ENCODE results near the gene CSNK2B.

The CSNK2B gene

DNA sequence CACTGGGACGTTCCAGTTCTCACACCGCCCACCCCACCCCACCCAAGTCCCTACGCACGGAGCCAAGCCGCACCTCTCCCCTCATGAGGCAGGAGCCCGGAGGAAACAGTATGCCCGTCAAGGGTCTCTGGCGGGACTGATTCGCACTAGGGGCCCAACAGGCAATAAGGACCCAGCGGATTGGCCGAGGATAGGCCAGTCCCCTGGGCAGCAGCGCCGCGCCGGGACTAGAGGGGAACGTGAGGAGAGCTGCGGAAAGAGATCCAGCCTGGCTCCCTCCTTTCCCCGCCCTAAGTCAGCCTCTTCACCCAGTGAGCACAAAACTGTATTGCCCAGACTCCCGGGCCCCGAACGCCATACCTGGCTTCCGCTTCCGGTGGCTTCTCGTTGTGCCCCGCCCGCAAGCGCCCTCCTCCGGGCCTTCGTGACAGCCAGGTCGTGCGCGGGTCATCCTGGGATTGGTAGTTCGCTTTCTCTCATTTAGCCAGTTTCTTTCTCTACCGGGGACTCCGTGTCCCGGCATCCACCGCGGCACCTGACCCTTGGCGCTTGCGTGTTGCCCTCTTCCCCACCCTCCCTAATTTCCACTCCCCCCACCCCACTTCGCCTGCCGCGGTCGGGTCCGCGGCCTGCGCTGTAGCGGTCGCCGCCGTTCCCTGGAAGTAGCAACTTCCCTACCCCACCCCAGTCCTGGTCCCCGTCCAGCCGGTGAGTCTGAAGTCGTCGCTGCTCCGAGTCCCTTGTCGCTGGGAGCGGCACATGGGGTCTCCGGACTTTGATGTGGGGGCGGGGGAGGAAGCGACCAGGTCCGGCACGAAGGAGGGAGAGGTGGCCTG, at the start of gene CSNK2B (continued):
- TF ChIP-seq ZNF112 (tag by site-specific recombination; IDR thresholded peaks at IDR 0.05) (no peak), ZFP3 (tag by site-specific recombination; IDR thresholded peaks at IDR 0.05; ENCODE audit: low read depth) (no peak), PRDM10 (tag by site-specific recombination; IDR thresholded peaks at IDR 0.05) (no peak), ZNF394 (tag by site-specific recombination; IDR thresholded peaks at IDR 0.05; ENCODE audit: borderline replicate concordance) (no peak), ZNF544 (tag by site-specific recombination; IDR thresholded peaks at IDR 0.05) (no peak), ZNF148 (tag by site-specific recombination; IDR thresholded peaks at IDR 0.05; ENCODE audit: borderline replicate concordance) (no peak), ZNF175 (tag by site-specific recombination; IDR thresholded peaks at IDR 0.05) (no peak), ZNF776 (tag by site-specific recombination; IDR thresholded peaks at IDR 0.05; ENCODE audit: borderline replicate concordance) (no peak), MZF1 (tag by site-specific recombination; IDR thresholded peaks at IDR 0.05; ENCODE audit: borderline replicate concordance) (no peak), ZNF707 (tag by site-specific recombination; IDR thresholded peaks at IDR 0.05) (no peak), ZBTB11 (tag by site-specific recombination; conservative IDR thresholded peaks at IDR 0.05; ENCODE audit: low read depth) (peak; percentile 96), ZNF202 (tag by site-specific recombination; IDR thresholded peaks at IDR 0.05; ENCODE audit: borderline replicate concordance) (no peak), KLF1 (tag by site-specific recombination; IDR thresholded peaks at IDR 0.05) (peak; percentile 41; the same call in 1 of the 2 replicates), ZBTB48 (tag by site-specific recombination; IDR thresholded peaks at IDR 0.05) (no peak; the same call in 1 of the 2 replicates), ZNF48 (tag by site-specific recombination; IDR thresholded peaks at IDR 0.05) (no peak), EGR2 (tag by site-specific recombination; IDR thresholded peaks at IDR 0.05; ENCODE audit: low read depth) (no peak; the same call in none of the 2 replicates), GLI4 (tag by site-specific recombination; IDR thresholded peaks at IDR 0.05) (no peak), ZNF791 (tag by site-specific recombination; IDR thresholded peaks at IDR 0.05) (no peak), ZNF785 (tag by site-specific recombination; IDR thresholded peaks at IDR 0.05) (no peak), ZNF184 (tag by site-specific recombination; IDR thresholded peaks at IDR 0.05) (no peak), ZBTB6 (tag by site-specific recombination; IDR thresholded peaks at IDR 0.05) (no peak), ZNF362 (tag by site-specific recombination; IDR thresholded peaks at IDR 0.05) (no peak), ZNF121 (tag by site-specific recombination; IDR thresholded peaks at IDR 0.05) (no peak), ZFHX2 (tag by site-specific recombination; conservative IDR thresholded peaks at IDR 0.05) (peak; percentile 65)
- TF ChIP-seq, protein P1, sequence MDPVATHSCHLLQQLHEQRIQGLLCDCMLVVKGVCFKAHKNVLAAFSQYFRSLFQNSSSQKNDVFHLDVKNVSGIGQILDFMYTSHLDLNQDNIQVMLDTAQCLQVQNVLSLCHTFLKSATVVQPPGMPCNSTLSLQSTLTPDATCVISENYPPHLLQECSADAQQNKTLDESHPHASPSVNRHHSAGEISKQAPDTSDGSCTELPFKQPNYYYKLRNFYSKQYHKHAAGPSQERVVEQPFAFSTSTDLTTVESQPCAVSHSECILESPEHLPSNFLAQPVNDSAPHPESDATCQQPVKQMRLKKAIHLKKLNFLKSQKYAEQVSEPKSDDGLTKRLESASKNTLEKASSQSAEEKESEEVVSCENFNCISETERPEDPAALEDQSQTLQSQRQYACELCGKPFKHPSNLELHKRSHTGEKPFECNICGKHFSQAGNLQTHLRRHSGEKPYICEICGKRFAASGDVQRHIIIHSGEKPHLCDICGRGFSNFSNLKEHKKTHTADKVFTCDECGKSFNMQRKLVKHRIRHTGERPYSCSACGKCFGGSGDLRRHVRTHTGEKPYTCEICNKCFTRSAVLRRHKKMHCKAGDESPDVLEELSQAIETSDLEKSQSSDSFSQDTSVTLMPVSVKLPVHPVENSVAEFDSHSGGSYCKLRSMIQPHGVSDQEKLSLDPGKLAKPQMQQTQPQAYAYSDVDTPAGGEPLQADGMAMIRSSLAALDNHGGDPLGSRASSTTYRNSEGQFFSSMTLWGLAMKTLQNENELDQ (tag by site-specific recombination; IDR thresholded peaks at IDR 0.05; ENCODE audit: low read depth) = no peak
